HG03196 (cell line): ENCODE measurements around the gene RMRP.
"Not testable (repeated sequence)": the region's sequence is repeated elsewhere in the genome, so short reads cannot be mapped to it uniquely, and the experiment has no call there.

Experiments used
- ATAC-seq: cut with Tn5 transposase; IDR thresholded peaks from one replicate; pipeline ENCODE4 v1.9.1; 2021; ENCODE audit not compliant: unreplicated experiment

The RMRP gene

DNA sequence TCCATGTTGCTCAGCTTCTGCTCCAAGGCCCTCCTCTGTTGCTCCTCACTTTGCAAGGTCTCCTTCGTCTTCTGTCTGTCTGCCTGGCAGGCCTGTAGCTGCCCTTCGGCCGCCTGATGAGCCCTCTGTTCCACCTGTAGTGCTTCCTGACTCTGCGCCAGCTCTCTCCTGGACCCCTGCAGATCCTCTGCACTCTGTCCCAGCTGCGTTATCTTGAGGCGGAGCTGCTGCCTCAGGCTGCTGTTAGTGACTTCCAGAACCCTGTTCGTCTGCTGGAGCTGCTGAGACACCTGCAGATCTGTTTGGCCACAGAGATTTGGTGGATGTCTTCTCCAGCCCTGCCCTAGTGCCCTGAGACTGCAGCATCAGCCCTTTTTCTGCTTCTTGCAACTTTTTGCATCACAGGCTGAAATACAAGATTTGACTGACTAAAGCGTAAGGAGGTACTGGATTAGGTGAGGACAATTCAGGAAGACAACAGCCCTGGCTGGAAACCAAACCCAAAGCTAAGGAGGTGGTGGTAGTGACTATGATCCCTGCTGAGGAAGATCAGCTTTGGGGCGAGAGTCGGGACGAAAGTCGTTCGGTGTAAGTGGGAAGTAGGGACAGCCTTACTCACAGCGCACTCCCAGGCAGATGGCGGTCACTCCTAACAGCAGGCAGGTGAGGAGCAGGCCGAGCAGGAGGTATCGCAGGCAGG is 41.7 kb downstream of the RMRP start:
- no peak for ATAC-seq

DNA sequence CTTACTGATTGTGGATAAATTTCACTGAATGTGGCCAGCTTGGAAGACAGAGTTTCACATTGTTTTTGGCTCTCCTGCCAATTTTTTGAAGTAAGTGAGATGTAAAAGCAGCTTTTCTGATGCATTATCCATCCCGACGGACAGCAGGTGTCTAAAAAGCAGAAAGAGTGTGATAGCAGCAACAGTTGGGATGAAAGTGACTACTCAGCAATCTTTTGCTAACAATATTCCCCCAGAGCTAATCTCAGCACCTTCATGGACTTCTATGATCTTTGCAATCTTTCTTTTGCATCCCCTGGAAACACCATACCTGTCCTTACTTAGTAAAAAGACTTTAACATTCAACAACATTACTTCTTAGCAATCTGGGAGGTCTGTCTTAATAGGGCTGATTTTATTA is 45.0 kb downstream of the RMRP start:
- no peak for ATAC-seq

DNA sequence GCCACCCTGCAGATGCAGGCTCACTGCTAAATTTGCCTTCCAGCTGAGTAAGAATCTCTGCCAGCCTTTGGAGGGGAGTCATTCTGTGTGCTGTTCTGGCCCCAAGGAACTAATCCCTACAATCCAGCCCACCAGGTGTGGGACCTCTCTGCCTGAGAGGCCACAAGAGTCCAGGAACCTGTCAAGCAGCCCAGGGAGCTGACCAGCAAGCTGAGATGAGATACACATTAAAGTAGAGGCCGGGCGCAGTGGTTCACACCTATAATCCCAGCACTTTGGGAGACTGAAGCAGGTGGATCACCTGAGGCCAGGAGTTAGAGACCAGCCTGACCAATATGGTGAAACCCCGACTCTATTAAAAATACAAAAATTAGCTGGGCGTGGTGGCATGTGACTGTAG is 45.8 kb downstream of the RMRP start:
- not testable (repeated sequence) for ATAC-seq

DNA sequence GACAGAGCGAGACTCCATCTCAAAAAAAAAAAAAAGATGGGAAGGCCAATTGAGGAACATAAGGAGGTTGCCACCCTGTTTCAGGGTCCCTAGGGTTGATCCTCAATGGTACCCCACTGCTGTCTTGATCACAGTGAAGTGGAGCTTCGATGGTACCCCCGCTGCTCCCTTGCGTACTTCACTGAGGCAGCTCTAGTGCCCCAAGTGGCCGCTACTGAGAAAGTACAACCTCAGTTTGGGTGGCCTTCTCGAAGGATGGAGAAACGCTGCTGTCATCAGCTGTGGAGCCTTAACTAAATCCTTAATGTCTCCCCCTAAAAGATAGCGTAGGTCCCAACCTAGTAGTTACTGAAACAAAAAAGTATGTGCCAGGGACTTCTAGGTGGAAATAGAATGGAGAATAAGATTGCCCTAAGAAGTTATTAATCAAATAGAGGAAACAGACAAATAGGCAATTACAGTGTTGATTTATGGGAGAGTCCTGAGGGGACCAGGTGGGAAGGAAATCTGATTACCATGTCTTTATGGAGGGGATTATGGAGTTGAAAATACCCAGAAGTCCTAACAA is 46.5 kb downstream of the RMRP start:
- no peak for ATAC-seq

DNA sequence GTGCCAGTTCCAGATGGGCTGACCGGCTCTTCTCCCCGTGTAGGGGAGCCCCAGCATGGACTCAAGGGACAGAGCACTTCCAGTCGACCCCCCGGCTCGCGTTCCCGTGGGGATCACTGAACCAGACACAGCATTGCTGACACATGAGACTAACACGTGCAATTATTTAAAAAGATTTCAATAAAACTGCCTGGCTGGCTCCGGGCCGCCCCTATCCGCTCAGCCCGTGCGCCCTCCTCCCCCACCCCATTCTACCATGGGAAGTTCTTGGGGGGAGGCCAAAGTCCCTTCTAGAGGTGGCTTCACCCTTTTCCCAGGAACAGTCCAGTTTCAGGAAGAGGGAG is 48.0 kb downstream of the RMRP start:
- no peak for ATAC-seq

DNA sequence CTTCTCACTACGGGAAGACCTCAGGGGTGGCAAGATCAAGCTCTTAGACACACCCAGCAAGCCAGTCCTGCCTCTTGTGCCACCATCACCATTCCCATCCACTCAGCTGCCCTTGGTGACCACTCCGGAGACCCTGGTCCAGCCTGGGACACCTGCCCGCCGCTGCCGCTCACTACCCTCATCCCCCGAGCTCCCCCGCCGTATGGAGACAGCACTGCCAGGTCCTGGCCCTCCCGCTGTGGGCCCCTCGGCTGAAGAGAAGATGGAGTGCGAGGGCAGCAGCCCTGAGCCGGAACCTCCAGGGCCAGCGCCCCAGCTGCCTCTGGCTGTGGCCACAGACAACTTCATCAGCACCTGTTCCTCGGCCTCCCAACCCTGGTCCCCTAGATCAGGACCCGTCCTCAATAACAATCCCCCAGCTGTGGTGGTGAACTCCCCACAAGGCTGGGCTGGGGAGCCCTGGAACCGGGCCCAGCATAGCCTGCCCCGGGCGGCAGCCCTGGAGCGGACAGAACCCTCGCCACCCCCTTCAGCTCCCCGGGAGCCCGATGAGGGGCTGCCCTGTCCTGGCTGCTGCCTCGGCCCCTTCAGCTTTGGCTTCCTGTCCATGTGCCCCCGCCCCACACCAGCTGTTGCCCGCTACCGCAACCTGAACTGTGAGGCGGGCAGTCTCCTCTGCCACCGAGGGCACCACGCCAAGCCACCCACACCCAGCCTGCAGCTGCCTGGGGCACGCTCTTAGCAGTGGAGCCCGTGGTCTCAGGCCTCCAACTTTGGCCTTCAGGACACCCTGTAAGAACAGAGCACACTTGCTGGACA is 48.6 kb downstream of the RMRP start:
- no peak for ATAC-seq

DNA sequence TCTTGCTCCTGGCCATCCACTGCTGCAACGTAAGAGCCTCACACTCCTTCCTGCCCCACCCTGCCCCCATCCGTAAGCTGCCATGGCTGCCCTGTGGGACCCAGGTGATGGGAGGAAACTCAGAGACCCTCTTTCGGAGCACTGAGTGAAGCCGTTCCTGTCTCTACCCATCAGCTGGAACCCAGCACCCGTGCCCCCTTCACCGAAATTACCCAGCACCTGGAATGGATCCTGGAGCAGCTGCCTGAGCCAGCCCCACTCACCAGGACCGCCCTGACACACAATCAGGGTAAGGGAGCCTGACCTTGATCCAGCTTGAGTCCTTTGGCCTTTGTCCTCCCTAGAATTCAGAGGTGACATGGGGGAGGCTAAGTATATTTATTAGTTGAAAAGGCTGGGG is 49.6 kb downstream of the RMRP start:
- ATAC-seq, result no peak
